ENCODE measurements around the gene LUC7L3. TPM values are rescaled to one million over a fixed set of nuclear protein-coding genes. Genes with fewer than 3 reads are reported as not detected.

Gene LUC7L3
- total and polyA plus RNA-seq, 10 of the 15 experiments (the other 5 are each of a cell fraction or from before 2014, with no cell fraction given): 51.3 to 176 (median 149) TPM

DNA sequence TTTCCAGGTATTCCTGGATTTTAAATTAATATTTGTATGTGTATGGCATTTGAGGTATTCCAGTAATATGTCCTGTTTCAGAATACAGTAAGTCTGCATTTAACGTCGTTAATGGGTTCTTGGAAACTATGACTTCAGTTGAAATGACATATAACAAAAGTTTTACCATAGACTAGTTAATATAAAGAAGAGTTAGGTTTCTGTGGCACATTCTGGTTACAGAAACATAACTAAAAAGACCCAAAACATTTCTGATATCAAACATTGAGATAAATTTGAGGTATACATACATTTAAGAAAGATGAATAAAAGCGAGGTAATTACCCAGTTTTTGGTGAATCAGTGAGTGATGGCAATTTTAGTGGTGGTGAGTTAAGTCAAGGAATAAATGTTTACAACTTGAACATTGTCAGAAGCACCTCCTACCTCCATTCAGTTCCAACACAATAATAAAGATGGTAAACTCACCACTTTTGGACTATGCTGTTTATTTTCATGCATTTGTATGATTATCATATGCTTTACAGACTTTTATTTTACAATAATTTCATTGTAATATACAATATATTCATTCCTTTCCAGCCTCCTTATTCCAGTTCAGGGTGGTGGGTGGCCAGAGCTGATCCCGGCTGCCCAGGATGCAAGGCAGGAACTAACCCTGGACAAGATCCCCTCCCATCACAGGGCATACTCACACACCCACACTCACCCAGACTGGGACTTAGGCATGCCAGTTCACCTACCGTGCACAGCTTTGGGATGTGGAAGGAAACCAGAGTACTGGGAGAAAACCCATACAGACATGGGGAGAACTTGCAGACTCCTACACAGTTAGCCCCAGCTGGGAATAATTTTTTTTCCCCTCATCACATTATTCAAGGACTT, 9.7 kb downstream of the LUC7L3 start (continued):
- TF ChIP-seq, protein P1, sequence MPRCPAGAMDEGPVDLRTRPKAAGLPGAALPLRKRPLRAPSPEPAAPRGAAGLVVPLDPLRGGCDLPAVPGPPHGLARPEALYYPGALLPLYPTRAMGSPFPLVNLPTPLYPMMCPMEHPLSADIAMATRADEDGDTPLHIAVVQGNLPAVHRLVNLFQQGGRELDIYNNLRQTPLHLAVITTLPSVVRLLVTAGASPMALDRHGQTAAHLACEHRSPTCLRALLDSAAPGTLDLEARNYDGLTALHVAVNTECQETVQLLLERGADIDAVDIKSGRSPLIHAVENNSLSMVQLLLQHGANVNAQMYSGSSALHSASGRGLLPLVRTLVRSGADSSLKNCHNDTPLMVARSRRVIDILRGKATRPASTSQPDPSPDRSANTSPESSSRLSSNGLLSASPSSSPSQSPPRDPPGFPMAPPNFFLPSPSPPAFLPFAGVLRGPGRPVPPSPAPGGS (IDR thresholded peaks at IDR 0.05; ENCODE audit: borderline replicate concordance, insufficient read depth, low read depth, low read length, poor library complexity, severe bottlenecking): no peak
- no peak for TF ChIP-seq NFXL1 (IDR thresholded peaks at IDR 0.05; ENCODE audit: borderline replicate concordance)
- TF ChIP-seq ATF7 (IDR thresholded peaks at IDR 0.05; ENCODE audit: low read depth): no peak
- TF ChIP-seq, protein P2, sequence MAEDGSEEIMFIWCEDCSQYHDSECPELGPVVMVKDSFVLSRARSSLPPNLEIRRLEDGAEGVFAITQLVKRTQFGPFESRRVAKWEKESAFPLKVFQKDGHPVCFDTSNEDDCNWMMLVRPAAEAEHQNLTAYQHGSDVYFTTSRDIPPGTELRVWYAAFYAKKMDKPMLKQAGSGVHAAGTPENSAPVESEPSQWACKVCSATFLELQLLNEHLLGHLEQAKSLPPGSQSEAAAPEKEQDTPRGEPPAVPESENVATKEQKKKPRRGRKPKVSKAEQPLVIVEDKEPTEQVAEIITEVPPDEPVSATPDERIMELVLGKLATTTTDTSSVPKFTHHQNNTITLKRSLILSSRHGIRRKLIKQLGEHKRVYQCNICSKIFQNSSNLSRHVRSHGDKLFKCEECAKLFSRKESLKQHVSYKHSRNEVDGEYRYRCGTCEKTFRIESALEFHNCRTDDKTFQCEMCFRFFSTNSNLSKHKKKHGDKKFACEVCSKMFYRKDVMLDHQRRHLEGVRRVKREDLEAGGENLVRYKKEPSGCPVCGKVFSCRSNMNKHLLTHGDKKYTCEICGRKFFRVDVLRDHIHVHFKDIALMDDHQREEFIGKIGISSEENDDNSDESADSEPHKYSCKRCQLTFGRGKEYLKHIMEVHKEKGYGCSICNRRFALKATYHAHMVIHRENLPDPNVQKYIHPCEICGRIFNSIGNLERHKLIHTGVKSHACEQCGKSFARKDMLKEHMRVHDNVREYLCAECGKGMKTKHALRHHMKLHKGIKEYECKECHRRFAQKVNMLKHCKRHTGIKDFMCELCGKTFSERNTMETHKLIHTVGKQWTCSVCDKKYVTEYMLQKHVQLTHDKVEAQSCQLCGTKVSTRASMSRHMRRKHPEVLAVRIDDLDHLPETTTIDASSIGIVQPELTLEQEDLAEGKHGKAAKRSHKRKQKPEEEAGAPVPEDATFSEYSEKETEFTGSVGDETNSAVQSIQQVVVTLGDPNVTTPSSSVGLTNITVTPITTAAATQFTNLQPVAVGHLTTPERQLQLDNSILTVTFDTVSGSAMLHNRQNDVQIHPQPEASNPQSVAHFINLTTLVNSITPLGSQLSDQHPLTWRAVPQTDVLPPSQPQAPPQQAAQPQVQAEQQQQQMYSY (CRISPR knock-in tag; IDR thresholded peaks at IDR 0.05): no peak

All from GM12878 (cell line).